ENCODE results near the gene SHCBP1L.

DNA sequence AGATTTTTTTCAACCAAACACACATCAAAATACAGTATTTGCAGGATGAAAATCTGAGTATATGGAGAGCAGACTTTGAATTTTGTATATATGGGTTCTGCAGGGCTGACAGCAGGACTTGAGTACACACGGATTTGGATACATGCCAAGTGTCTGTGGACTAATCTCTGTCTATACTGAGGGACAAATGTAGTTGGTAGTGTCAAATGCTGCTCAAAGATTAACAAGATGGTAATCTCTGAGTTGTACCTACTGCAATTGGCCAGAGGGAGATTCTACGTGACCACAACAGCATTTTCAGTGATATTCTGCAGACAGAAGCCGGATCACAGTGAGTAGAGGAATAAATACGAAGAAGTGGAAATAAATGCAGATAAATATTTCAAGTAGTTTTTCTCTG lies 43.4 kb downstream of the SHCBP1L start:
- TF ChIP-seq POLR2AphosphoS5 (IDR thresholded peaks at IDR 0.05) (no peak), POLR2A (IDR thresholded peaks at IDR 0.05) (no peak)
